NCI-H774 (cell line): ENCODE data around the gene PPP2R5B.
A peak's percentile ranks its signal among the peaks of the same experiment; 100 is the strongest.

Experiments
- DNase-seq: peaks from one replicate; lab custom pipeline; 2025; lab: John Stamatoyannopoulos, UW

The PPP2R5B gene

GRCh38 chr11:64923944-64924909 is at the start of gene PPP2R5B:
PPP2R5B (plus strand) TSS chr11:64924689; CDS start chr11:64925735, 1,046 bp downstream.
- peak; percentile 86 for DNase-seq

GRCh38 chr11:64875369-64876228 is 48.9 kb upstream of the PPP2R5B start:
- no peak for DNase-seq

DNA sequence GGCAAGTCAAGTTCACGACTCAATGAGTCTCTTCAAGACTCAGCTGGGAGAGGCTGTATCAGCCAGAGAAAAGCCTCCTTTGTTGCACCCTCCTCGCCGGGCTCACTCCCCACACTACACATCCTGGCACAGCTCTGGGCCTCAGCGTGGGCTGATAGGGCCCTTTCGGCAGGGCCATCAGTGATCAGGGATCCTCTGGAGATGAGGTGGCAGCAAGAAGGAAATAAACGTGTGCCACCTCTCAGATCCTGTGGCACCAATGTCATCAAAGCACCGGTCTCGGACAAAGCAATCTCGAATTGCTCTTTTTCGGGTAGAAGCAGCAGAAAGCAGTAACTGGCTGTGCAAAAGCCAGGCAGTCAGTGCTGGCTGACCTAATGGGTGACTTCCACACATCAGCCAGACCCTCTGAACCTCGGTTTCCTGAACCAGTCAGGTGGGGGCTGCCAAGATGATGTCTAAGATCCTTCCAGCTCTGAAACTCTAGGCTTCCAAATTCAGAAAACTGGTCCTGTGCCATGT is 48.2 kb upstream of the PPP2R5B start:
- DNase-seq = no peak

- DNase-seq = no peak
Observed at GRCh38 chr11:64876835-64877341, 47.6 kb upstream of the PPP2R5B start.

GRCh38 chr11:64877390-64878222 is 46.9 kb upstream of the PPP2R5B start:
- DNase-seq = no peak

DNA sequence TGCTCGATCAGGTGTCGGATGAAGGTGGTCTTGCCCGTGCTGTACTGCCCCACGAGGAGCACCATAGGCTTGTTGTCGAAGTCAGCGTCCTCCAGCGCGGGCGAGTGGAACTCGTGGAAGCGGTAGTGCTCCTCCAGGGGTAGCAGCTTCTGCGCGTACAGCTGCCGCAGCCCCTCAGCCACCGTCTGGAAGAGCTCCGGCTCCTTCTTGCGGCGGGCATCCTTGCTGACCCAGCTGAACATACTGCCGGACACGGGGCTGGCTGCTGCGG is 46.3 kb upstream of the PPP2R5B start:
- DNase-seq = no peak

- DNase-seq = peak; percentile 98
Observed at GRCh38 chr11:64878494-64879243, 45.8 kb upstream of the PPP2R5B start, which contains the start of gene EHD1. EHD1 (minus strand) TSS chr11:64878621; CDS start chr11:64878464, 157 bp downstream.

DNA sequence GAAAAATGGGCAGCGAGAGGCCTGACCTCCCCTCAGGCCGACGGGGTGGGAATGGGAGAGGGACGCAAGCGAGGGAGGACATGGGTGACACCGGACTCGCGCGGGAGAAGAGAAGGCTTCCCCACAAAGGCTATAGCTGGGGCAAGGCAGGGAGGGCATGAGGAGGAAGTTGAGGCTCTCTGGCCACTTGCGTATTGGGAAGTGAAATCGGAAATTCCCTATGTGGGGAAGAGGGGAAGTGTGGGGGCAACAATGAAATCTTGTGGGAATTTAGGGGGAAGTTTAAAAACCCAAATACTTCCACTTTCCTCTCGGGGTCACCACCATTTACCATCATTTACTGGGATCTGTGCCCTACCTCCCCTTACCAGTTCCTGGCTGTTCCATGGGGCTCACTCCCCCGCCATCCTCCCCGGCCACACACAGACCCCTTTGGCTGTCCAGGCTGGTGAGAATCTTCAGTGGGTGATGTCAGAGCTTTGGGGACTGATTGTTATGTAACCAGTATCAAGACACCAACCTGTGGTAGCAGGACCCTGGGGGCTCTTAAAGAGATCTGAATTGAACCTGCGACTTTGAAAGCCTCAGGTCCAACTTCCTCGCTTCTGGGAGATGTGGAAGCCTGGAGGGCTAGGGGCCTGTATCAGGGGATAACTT is 45.1 kb upstream of the PPP2R5B start:
- no peak for DNase-seq

- no peak for DNase-seq
Observed at GRCh38 chr11:64880240-64881001, 44.1 kb upstream of the PPP2R5B start.

DNA sequence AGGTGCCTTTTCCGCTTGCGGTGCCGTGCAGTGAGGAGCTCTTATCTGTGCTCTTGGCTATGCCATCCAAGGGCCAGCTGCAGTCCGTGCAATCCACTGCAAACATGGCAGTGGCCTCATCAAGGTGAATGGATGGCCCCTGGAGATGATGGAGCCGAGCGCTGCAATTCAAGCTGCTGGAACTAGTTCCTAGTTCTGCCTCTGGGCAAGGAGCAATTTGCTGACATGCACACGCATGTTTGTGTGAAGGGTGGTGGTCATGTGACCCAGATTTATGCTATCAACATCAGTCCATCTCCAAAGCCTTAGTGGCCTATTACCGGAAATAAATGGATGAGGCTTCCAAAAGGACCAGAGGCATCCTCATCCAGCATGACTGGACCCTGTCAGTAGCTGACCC is 43.0 kb upstream of the PPP2R5B start:
- DNase-seq = no peak

DNA sequence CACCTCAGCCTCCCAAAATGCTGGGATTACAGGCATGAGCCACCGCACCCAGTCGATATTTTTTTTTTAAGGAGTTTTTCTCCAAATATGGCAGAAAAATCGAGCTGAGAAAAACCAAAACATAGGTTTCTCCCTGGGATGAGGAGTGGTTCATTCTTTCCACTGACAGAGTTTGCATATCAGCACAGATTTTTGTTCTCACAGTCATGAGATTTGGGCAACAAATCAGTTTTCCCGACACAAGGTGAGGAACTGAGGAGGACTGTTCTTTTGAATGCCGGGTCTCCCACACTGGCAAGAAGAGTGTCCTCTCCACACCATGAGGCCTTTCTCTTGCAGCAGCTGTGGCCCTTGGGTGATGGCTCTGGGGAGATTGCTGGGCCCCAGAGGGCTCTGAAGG is 42.2 kb upstream of the PPP2R5B start:
- no peak for DNase-seq

GRCh38 chr11:64883575-64883974 is 40.9 kb upstream of the PPP2R5B start:
- no peak for DNase-seq

GRCh38 chr11:64884019-64884418 is 40.5 kb upstream of the PPP2R5B start:
- no peak for DNase-seq

GRCh38 chr11:64885367-64886286 is 38.9 kb upstream of the PPP2R5B start:
- no peak for DNase-seq

- no peak for DNase-seq
Observed at GRCh38 chr11:64887234-64887756, 37.2 kb upstream of the PPP2R5B start.

DNA sequence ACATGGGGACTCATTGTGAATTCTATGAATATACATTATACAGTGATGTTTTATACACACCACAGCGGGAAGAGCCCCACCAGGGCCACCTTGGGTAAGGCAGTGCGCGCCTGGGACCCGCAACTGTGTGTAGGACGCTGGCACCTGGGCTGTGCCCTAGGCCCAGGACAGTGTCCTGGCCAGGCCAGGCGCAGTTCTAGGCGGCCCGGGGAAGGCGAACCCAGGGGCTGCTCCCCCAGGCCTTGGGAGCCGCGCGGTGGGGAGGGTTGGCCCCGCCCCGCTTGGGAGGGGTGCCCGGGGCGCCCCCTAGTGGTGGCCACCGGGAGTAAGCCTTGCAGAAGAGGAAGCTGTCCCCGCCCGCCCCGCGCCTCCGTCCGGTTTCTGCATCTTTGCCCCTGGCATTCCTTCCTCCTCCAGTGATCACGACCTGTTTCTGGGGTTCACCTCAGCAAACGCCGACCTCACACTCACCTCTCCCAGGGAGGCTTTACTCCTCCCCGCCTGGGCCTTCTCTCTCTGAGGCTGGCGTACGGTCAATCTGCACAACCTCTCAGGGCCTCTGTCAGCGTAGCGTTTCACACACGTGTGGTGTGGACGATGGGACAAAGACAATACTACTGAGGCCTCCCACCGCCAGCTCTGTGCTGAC is 36.6 kb upstream of the PPP2R5B start:
- DNase-seq = peak; percentile 60

DNA sequence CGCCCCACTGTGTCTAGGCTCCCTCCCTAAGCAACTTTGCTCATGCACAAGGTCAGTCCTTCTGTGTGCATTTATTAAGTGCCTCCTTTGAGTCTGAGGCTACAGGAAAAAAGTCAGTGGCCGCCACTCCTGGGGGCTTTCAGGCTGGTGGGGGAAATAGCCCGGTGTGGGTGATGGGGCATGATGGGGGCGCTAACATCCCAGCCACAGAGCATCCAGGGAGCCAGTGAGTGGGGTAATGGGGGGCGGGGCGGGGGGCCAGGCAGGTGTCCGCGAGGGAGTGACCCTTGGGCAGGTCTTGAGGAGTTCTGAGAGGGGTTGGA is 36.1 kb upstream of the PPP2R5B start:
- DNase-seq = no peak
